WTC11 (cell line): ENCODE data around the gene DSG2. TPM values are rescaled to one million over a fixed set of nuclear protein-coding genes. Genes with fewer than 3 reads are reported as not detected.
A peak's percentile ranks its signal among the peaks of the same experiment; 100 is the strongest.

Source experiments
- ATAC-seq: fragments of 200-7000 bp; cut with Tn5 transposase; 2 replicates; pipeline ENCODE4 v1.10.0; 2021; ENCODE audit warnings: mild to moderate bottlenecking, moderate library complexity
- CTCF ChIA-PET: fragments of 300-600 bp; sonication (Branson Sonifier 250); formaldehyde crosslinking; loops from one replicate; lab custom pipeline; 2021; ENCODE audit warnings: antibody characterized with exemption; lab: Charles Lee
- POLR2A ChIA-PET: fragments of 350-600 bp; sonication (Branson Sonifier 250); formaldehyde crosslinking; loops from one replicate; lab custom pipeline; 2021; ENCODE audit warnings: antibody characterized with exemption; lab: Charles Lee
- DNase-seq: peaks from one replicate; pipeline ENCODE4 v3.0.0; 2021; ENCODE audit warnings: low spot score
- H3K27ac Mint-ChIP-seq: 2 replicates; pipeline ENCODE4 v1.8.0; 2021; ENCODE audit warnings: mixed read lengths
- H3K27me3 Mint-ChIP-seq: 2 replicates; pipeline ENCODE4 v1.8.0; 2021; ENCODE audit warnings: low read depth, mild to moderate bottlenecking, moderate library complexity, mixed read lengths
- H3K36me3 Mint-ChIP-seq: 2 replicates; pipeline ENCODE4 v1.8.0; 2021; ENCODE audit warnings: mixed read lengths
- H3K4me1 Mint-ChIP-seq: 2 replicates; pipeline ENCODE4 v1.8.0; 2022; ENCODE audit warnings: mixed read lengths
- H3K4me3 Mint-ChIP-seq: 2 replicates; pipeline ENCODE4 v1.8.0; 2021; ENCODE audit warnings: mild to moderate bottlenecking, moderate library complexity, mixed read lengths
- H3K9me3 Mint-ChIP-seq: 2 replicates; pipeline ENCODE4 v1.8.0; 2021; ENCODE audit warnings: mixed read lengths
- CBFB ChIP-seq: sonication (generic); formaldehyde crosslinking; IDR thresholded peaks from 2 replicates; pipeline ENCODE4 v1.8.1; 2022; ENCODE audit warnings: mild to moderate bottlenecking, low read depth, missing genetic modification reagents
- CREM ChIP-seq: sonication (generic); formaldehyde crosslinking; IDR thresholded peaks from 2 replicates; pipeline ENCODE4 v1.8.1; 2022; ENCODE audit warnings: mild to moderate bottlenecking, missing genetic modification reagents, moderate library complexity
- CTCF ChIP-seq: fragments of 200-600 bp; IDR thresholded peaks from 2 replicates; pipeline ENCODE4 v1.8.0; 2022; ENCODE audit warnings: antibody characterized with exemption
- ERG ChIP-seq: fragments of 250-450 bp; sonication (Bioruptor Pico); IDR thresholded peaks from 2 replicates; pipeline ENCODE4 v1.8.0; 2021; ENCODE audit warnings: mild to moderate bottlenecking
- ETV6 ChIP-seq: sonication (generic); formaldehyde crosslinking; IDR thresholded peaks from 2 replicates; pipeline ENCODE4 v1.8.1; 2022; ENCODE audit warnings: mild to moderate bottlenecking, missing genetic modification reagents
- FOXK1 ChIP-seq: sonication (generic); formaldehyde crosslinking; IDR thresholded peaks from 2 replicates; pipeline ENCODE4 v1.8.0; 2022; ENCODE audit warnings: mild to moderate bottlenecking, moderate library complexity, missing genetic modification reagents
- FOXP1 ChIP-seq: sonication (generic); formaldehyde crosslinking; IDR thresholded peaks from 2 replicates; pipeline ENCODE4 v1.8.0; 2022; ENCODE audit warnings: missing genetic modification reagents, mild to moderate bottlenecking, moderate library complexity, borderline replicate concordance
- GRHL2 ChIP-seq: fragments of 250-450 bp; sonication (Bioruptor Pico); IDR thresholded peaks from 2 replicates; pipeline ENCODE4 v1.8.0; 2022; ENCODE audit warnings: mild to moderate bottlenecking, moderate library complexity; ENCODE audit not compliant: insufficient replicate concordance, severe bottlenecking
- NFYB ChIP-seq: sonication (generic); formaldehyde crosslinking; conservative IDR thresholded peaks from 2 replicates; pipeline ENCODE4 v1.8.0; 2022; ENCODE audit warnings: low read depth, missing genetic modification reagents
- SMAD3 ChIP-seq: sonication (generic); formaldehyde crosslinking; IDR thresholded peaks from 2 replicates; pipeline ENCODE4 v1.8.0; 2022; ENCODE audit warnings: missing genetic modification reagents, mild to moderate bottlenecking, borderline replicate concordance
- TCF7 ChIP-seq: sonication (generic); formaldehyde crosslinking; IDR thresholded peaks from 2 replicates; pipeline ENCODE4 v1.8.0; 2022; ENCODE audit warnings: mild to moderate bottlenecking, low read depth, missing genetic modification reagents, moderate library complexity
- TEAD1 ChIP-seq: sonication (generic); formaldehyde crosslinking; IDR thresholded peaks from 2 replicates; pipeline ENCODE4 v1.8.0; 2022; ENCODE audit warnings: mild to moderate bottlenecking, missing genetic modification reagents
- ZNF219 ChIP-seq: sonication (generic); formaldehyde crosslinking; IDR thresholded peaks from 2 replicates; pipeline ENCODE4 v1.8.0; 2023; ENCODE audit warnings: missing genetic modification reagents, mild to moderate bottlenecking, borderline replicate concordance
- ZNF281 ChIP-seq: sonication (generic); formaldehyde crosslinking; IDR thresholded peaks from 2 replicates; pipeline ENCODE4 v1.8.0; 2023; ENCODE audit warnings: mild to moderate bottlenecking, missing genetic modification reagents
- ZNF317 ChIP-seq: sonication (generic); formaldehyde crosslinking; IDR thresholded peaks from 2 replicates; pipeline ENCODE4 v1.8.1; 2023; ENCODE audit warnings: low read depth, mild to moderate bottlenecking, moderate library complexity, missing genetic modification reagents, borderline replicate concordance
- ZNF425 ChIP-seq: fragments of 250-450 bp; sonication (Bioruptor Pico); conservative IDR thresholded peaks from 2 replicates; pipeline ENCODE4 v1.9.0; 2021; ENCODE audit warnings: mild to moderate bottlenecking
- ZNF512 ChIP-seq: sonication (generic); formaldehyde crosslinking; IDR thresholded peaks from 2 replicates; pipeline ENCODE4 v1.8.1; 2022; ENCODE audit warnings: missing genetic modification reagents, borderline replicate concordance
- ZNF671 ChIP-seq: fragments of 250-450 bp; sonication (Bioruptor Pico); IDR thresholded peaks from 2 replicates; pipeline ENCODE4 v1.8.0; 2021; ENCODE audit warnings: mild to moderate bottlenecking
- ZSCAN18 ChIP-seq: fragments of 250-450 bp; sonication (Bioruptor Pico); IDR thresholded peaks from 2 replicates; pipeline ENCODE4 v2.1.2; 2022; ENCODE audit warnings: mild to moderate bottlenecking, moderate library complexity
- total RNA-seq: library from RNA; stranded (reverse); gene quantifications from 3 replicates; pipeline ENCODE4 v1.2.3, GENCODE V29; 2021

The DSG2 gene
- total RNA-seq, 1 experiment from 2014 or later: 113 TPM

- TF ChIP-seq ZSCAN18 (CRISPR knock-in tag) (no peak), ZNF425 (CRISPR knock-in tag) (no peak), TEAD1 (peak; percentile 54; the same call in 1 of the 2 replicates), CBFB (CRISPR knock-in tag) (no peak), ZNF317 (CRISPR knock-in tag) (no peak), ZNF671 (no peak), GRHL2 (CRISPR knock-in tag) (no peak), TCF7 (CRISPR knock-in tag) (no peak), ZNF281 (no peak), ZNF219 (CRISPR knock-in tag) (peak; percentile 12; the same call in 1 of the 2 replicates), NFYB (0 out of 2 replicates have a peak, but pooled peaks have one; percentile 19), ETV6 (CRISPR knock-in tag) (peak; percentile 75; the same call in 1 of the 2 replicates), ZNF512 (no peak), SMAD3 (peak; percentile 50; the same call in 1 of the 2 replicates), CREM (CRISPR knock-in tag) (0 out of 2 replicates have a peak, but pooled peaks have one; percentile 26)
Observed at GRCh38 chr18:31497836-31498573, at the start of gene DSG2 (continued).

- ChIA-PET POLR2A (no interaction called here), CTCF (no interaction called here)
- DNase-seq (no peak), ATAC-seq (no peak)
- no peaks in the 10 kb centered on the region for H3K27me3 Mint-ChIP-seq
- no peaks in the 10 kb centered on the region for H3K9me3 Mint-ChIP-seq
- H3K36me3 Mint-ChIP-seq: no peaks in the 10 kb centered on the region
- H3K27ac Mint-ChIP-seq: no peak overlapping the region
- no peak overlapping the region for H3K4me3 Mint-ChIP-seq
- H3K4me1 Mint-ChIP-seq: peaks cover 7% of the 10 kb centered on the region; the same call in 1 of the 2 replicates
- TF ChIP-seq NFYB (no peak), CTCF (no peak), FOXK1 (CRISPR knock-in tag) (no peak), ERG (CRISPR knock-in tag) (no peak), FOXP1 (CRISPR knock-in tag) (no peak), CREM (CRISPR knock-in tag) (no peak), SMAD3 (no peak)
Observed at GRCh38 chr18:31450409-31450808, 47.6 kb upstream of the DSG2 start.
